Measurements from ENCODE around the gene DCHS1.

The DCHS1 gene

DNA sequence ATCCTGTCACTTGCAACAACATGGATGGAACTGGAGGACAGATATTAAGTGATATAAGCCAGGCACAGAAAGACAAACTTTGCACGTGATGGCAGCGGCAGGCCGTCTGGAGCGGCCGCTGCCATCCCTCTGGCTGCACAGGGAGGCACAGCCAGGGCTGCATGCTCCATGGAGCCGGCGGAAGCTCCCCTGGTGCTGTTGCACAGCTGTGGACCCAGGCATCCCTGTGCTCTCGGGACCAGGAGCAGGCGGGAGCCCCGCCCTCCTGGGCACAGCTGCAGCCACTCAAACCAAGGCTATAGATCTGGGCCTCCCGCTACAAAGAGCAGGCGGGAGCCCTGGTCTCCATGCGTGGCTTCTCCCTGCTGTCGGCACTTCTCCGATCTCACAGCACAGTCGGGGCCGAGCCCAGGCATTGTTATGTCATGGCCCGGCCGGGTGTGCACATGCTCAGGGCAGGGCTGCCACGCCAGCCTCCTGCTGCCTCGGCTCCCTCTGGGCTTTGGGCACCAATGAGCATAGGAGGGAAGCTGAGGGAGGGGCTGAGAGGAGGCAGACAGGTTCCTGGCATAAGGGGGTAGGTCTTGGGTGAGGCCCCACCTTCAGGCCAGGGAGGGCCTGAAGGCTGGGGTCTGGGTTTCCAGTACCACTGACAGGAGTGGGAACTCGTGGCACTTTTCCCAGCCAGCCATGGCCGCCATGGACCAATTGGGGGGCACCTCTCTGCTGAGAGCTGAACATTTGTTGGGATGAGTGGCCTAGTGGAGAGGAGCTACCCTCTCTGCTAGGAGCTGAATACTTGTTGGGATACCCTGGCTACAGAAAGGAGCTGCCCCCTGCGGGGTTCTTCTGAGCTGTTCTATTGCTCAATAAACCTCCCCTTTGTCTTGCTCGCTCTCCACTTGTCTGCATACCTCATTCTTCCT, 68.9 kb downstream of the DCHS1 start:
- DNase-seq: no peak

DNA sequence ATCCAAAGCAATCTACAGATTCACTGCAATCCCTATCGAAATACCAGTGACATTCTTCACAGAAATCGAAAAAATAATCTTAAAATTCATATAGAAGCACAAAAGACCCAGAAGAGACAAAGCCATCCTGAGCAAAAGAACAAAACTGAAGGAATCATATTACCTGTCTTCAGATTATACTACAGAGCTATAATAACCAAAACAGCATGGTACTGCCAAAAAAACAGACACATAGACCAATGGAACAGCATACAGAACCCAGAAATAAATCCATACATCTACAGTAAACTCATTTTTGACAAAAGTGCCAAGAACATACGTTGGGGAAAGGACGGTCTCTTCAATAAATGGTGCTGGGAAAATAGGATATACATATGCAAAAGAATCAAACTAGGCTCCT, 71.1 kb downstream of the DCHS1 start:
- no peak for DNase-seq

- no peak for DNase-seq
Observed at GRCh38 chr11:6583584-6583983, 72.0 kb downstream of the DCHS1 start.

DNA sequence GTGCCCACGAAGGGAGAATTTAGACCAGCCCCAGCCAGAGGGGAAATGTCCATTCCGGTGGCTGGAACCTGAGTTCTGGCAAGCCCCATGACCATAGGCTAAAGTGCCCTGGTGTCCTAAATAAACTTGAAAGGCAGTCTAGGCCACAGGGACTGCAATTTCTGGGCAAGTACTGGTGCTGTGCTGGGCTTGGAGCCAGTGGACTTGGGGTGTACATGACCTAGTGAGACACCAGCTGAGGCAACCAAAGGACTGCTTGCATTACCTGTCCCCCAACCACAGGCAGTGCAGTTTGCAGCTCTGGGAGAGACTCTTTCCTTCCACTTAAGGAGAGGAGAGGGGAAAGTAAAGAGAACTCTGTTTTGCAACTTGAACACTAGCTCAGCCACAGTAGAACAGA, 75.9 kb downstream of the DCHS1 start:
- no peak for DNase-seq

DNA sequence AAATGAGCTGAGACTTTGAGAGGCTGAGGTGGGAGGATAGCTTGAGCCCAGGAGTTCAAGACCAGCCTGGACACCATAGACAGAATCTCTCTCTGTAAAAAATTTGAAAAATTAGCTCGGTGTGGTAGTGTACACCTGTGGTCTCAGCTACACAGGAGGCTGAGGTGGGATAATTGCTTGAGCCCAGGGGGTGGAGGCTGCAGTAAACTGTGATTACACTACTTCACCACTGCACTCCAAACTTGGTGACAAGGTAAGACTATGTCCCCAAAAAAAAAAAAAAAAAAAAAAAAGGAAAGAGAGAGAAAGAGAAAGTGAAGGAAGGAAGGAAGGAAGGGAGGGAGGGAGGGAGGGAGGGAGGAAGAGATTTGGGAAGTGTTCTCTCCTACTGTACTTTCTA, 77.5 kb downstream of the DCHS1 start:
- DNase-seq: no peak

DNA sequence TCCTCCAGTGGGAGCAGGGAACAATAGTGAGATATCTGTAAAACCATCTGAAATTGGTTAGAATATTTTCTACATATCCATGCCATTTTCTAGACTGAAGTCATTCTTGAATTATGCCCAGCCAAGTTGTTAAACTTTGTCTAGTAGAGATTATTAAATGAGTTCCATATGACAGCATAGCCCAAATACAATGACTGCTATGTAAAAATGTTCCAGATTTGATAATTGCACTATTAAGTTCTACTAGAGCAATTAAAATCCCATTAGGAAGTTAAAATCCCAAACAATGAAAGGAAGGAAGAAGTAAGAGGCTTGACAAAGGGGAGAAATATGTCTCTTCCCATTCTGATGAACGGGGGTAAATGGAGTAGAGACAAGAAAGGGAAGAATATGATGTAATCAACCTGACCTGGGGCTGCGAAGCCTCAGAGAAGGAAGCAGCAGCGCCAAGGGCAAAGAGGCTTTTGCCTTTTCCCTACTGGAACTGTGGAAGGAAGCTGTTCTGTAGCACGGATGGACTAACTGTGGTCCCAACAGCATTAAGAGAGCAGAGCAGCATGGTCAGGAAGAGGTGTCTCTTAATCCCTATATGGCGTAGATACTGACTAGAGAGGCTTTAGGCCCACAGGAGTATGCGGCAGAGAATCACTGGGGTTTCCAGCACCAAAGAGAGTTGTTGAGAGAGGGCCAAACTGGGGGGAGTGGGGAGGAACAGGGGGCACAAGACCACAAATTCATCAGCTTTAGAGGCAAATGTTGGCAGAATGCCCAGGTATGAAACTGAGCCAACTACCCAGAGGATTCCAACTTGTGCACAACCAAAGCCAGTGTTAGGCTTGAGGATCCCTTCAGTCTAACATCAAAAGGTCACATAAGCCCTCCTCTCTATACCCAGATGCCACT, 78.9 kb downstream of the DCHS1 start:
- no peak for DNase-seq

- no peak for DNase-seq
Observed at GRCh38 chr11:6574816-6575715, 80.5 kb downstream of the DCHS1 start.

GRCh38 chr11:6572215-6572614, 83.4 kb downstream of the DCHS1 start:
- DNase-seq: no peak

GRCh38 chr11:6571434-6572008, 84.1 kb downstream of the DCHS1 start:
- DNase-seq: no peak
